Activated CD8-positive, alpha-beta T cell treated with anti-CD3 and anti-CD28 coated beads, Interleukin-2, amount 10 ng/mL, durations not matched to agents 7 days and 5 days (primary cell): ENCODE measurements around the gene EEF2KMT. TPM values are rescaled to one million over a fixed set of nuclear protein-coding genes. Genes with fewer than 3 reads are reported as not detected.
"Not testable (repeated sequence)": the region's sequence is repeated elsewhere in the genome, so short reads cannot be mapped to it uniquely, and the experiment has no call there.

ENCODE experiments used
- ATAC-seq: fragments of 150-1000 bp; cut with Tn5 transposase; one replicate; pipeline ENCODE4 v1.10.0; 2021; ENCODE audit warnings: moderate library complexity
- CTCF ChIA-PET: fragments of 350-600 bp; sonication (Branson Sonifier 250); formaldehyde crosslinking; loops from one replicate; lab custom pipeline; 2021; ENCODE audit warnings: antibody characterized with exemption; lab: Charles Lee
- POLR2A ChIA-PET: fragments of 350-600 bp; sonication (Branson Sonifier 250); formaldehyde crosslinking; loops from one replicate; lab custom pipeline; 2021; ENCODE audit warnings: antibody characterized with exemption; lab: Charles Lee
- DNase-seq: peaks from one replicate; pipeline ENCODE4 v3.0.0-alpha.2; 2020
- H3K27ac Mint-ChIP-seq: one replicate; pipeline ENCODE4 v1.8.0; 2021; ENCODE audit warnings: mild to moderate bottlenecking, mixed read lengths
- H3K27me3 Mint-ChIP-seq: one replicate; pipeline ENCODE4 v1.8.0; 2021; ENCODE audit warnings: low read depth, mixed read lengths
- H3K36me3 Mint-ChIP-seq: one replicate; pipeline ENCODE4 v1.8.0; 2021; ENCODE audit warnings: low read depth, mixed read lengths
- H3K4me1 Mint-ChIP-seq: one replicate; pipeline ENCODE4 v1.8.0; 2021; ENCODE audit warnings: low read depth, mixed read lengths
- H3K4me3 Mint-ChIP-seq: one replicate; pipeline ENCODE4 v1.8.0; 2021; ENCODE audit warnings: mild to moderate bottlenecking, mixed read lengths
- H3K9me3 Mint-ChIP-seq: one replicate; pipeline ENCODE4 v1.8.0; 2022; ENCODE audit warnings: mixed read lengths; ENCODE audit not compliant: insufficient read depth
- total RNA-seq, 2 experiments: library from RNA; stranded (reverse); gene quantifications; one replicate each; pipeline ENCODE4 v1.2.3, GENCODE V29; 2021

EEF2KMT gene
- total RNA-seq, 2 experiments from 2014 or later = 11.2 to 11.5 TPM

- DNase-seq, H3K27ac Mint-ChIP-seq, H3K9me3 Mint-ChIP-seq, H3K4me3 Mint-ChIP-seq, ATAC-seq, H3K27me3 Mint-ChIP-seq: not testable (repeated sequence)
- Mint-ChIP-seq H3K36me3 (peaks cover 24% of the 10 kb centered on the region), H3K4me1 (peaks cover 26% of the 10 kb centered on the region)
- ChIA-PET CTCF (interaction anchor here (1.1 to 3.8 kb wide), 2 partner anchors 11 to 17 kb away, joined by 3 to 18 read pairs; no protein-coding TSS in a partner anchor), POLR2A (interaction anchor here (0.6 kb wide), 1 partner anchor 12 kb away, joined by 3 read pairs; no protein-coding TSS in a partner anchor)
Observed at GRCh38 chr16:5073771-5074170, 23.8 kb downstream of the EEF2KMT start.

GRCh38 chr16:5073279-5073629 is 24.3 kb downstream of the EEF2KMT start:
- Mint-ChIP-seq H3K27me3 (no peaks in the 10 kb centered on the region), H3K9me3 (no peaks in the 10 kb centered on the region), H3K36me3 (peaks cover 21% of the 10 kb centered on the region), H3K27ac (peak overlapping the region; percentile 92), H3K4me3 (peak overlapping the region; percentile 86), H3K4me1 (peaks cover 26% of the 10 kb centered on the region)
- POLR2A ChIA-PET = interaction anchor here (0.6 kb wide), 1 partner anchor 13 kb away, joined by 3 read pairs; no protein-coding TSS in a partner anchor
- DNase-seq (no peak), ATAC-seq (no peak)
- CTCF ChIA-PET = interaction anchor here (1.1 to 3.8 kb wide), 4 partner anchors 12 to 17 kb away, joined by 3 to 18 read pairs (median 4); no protein-coding TSS in a partner anchor

- no peak for DNase-seq
- ChIA-PET POLR2A (interaction anchor here (1.0 to 2.3 kb wide), 3 partner anchors 10 to 40 kb away, joined by 3 to 18 read pairs (median 3); partner anchors contain the start of gene NAGPA), CTCF (interaction anchor here (0.9 to 3.8 kb wide), 7 partner anchors 10 to 25 kb away, joined by 3 to 18 read pairs (median 4); partner anchors contain the start of gene EEF2KMT)
- Mint-ChIP-seq H3K36me3 (peaks cover 15% of the 10 kb centered on the region), H3K4me1 (peaks cover 26% of the 10 kb centered on the region), H3K4me3 (peak overlapping the region; percentile 86), H3K27ac (peak overlapping the region; percentile 92), H3K9me3 (no peaks in the 10 kb centered on the region), H3K27me3 (no peaks in the 10 kb centered on the region)
- ATAC-seq = no peak
Observed at GRCh38 chr16:5072334-5073278, 25.0 kb downstream of the EEF2KMT start.

GRCh38 chr16:5071681-5072333 is 25.8 kb downstream of the EEF2KMT start, which contains the start of gene ALG1:
Gene ALG1, plus strand, starts transcription at chr16:5071843. Its CDS starts 7 bp downstream, at chr16:5071850.
- ATAC-seq (peak; percentile 94), DNase-seq (peak; percentile 92)
- no peaks in the 10 kb centered on the region for H3K9me3 Mint-ChIP-seq
- peaks cover 15% of the 10 kb centered on the region for H3K36me3 Mint-ChIP-seq
- no peaks in the 10 kb centered on the region for H3K27me3 Mint-ChIP-seq
- H3K4me1 Mint-ChIP-seq = peaks cover 26% of the 10 kb centered on the region
- POLR2A ChIA-PET = interaction anchor here (1.0 to 2.3 kb wide), 5 partner anchors 9 to 114 kb away, joined by 3 to 18 read pairs (median 3); partner anchors contain the start of genes NAGPA and SEC14L5
- CTCF ChIA-PET = interaction anchor here (0.9 to 3.8 kb wide), 7 partner anchors 11 to 25 kb away, joined by 3 to 18 read pairs (median 4); partner anchors contain the start of gene EEF2KMT
- H3K27ac Mint-ChIP-seq = peak within 1 kb of the TSS; percentile 92
- H3K4me3 Mint-ChIP-seq = peak within 1 kb of the TSS; percentile 86

- Mint-ChIP-seq H3K4me3 (peak overlapping the region; percentile 86), H3K4me1 (peaks cover 26% of the 10 kb centered on the region), H3K36me3 (peaks cover 12% of the 10 kb centered on the region), H3K9me3 (no peaks in the 10 kb centered on the region), H3K27ac (peak overlapping the region; percentile 92), H3K27me3 (no peaks in the 10 kb centered on the region)
- DNase-seq = no peak
- no peak for ATAC-seq
- ChIA-PET POLR2A (interaction anchor here (1.1 to 2.3 kb wide), 4 partner anchors 8 to 113 kb away, joined by 3 to 18 read pairs (median 4); partner anchors contain the start of genes NAGPA and SEC14L5), CTCF (no interaction called here)
Observed at GRCh38 chr16:5071341-5071680, 26.3 kb downstream of the EEF2KMT start.

- POLR2A ChIA-PET = interaction anchor here (1.1 to 2.3 kb wide), 3 partner anchors 8 to 113 kb away, joined by 3 to 18 read pairs (median 4); partner anchors contain the start of genes NAGPA and SEC14L5
- ATAC-seq = no peak
- Mint-ChIP-seq H3K27me3 (no peaks in the 10 kb centered on the region), H3K4me1 (peaks cover 26% of the 10 kb centered on the region), H3K4me3 (no peak overlapping the region), H3K9me3 (no peaks in the 10 kb centered on the region), H3K27ac (peak overlapping the region; percentile 92), H3K36me3 (peaks cover 8% of the 10 kb centered on the region)
- CTCF ChIA-PET = no interaction called here
- no peak for DNase-seq
Observed at GRCh38 chr16:5070431-5071186, 27.0 kb downstream of the EEF2KMT start.

GRCh38 chr16:5069854-5070253 is 27.7 kb downstream of the EEF2KMT start:
- DNase-seq (no peak), ATAC-seq (no peak)
- Mint-ChIP-seq H3K9me3 (no peaks in the 10 kb centered on the region), H3K27me3 (no peaks in the 10 kb centered on the region), H3K27ac (no peak overlapping the region), H3K4me3 (no peak overlapping the region), H3K36me3 (peaks cover 3% of the 10 kb centered on the region), H3K4me1 (peaks cover 24% of the 10 kb centered on the region)
- ChIA-PET CTCF (no interaction called here), POLR2A (no interaction called here)

GRCh38 chr16:5069048-5069447 is 28.5 kb downstream of the EEF2KMT start:
- no peak for ATAC-seq
- no peak overlapping the region for H3K4me3 Mint-ChIP-seq
- no peaks in the 10 kb centered on the region for H3K27me3 Mint-ChIP-seq
- ChIA-PET POLR2A (no interaction called here), CTCF (no interaction called here)
- H3K9me3 Mint-ChIP-seq = no peaks in the 10 kb centered on the region
- no peak overlapping the region for H3K27ac Mint-ChIP-seq
- DNase-seq = no peak
- no peaks in the 10 kb centered on the region for H3K36me3 Mint-ChIP-seq
- peaks cover 24% of the 10 kb centered on the region for H3K4me1 Mint-ChIP-seq

GRCh38 chr16:5066511-5066910 is 31.1 kb downstream of the EEF2KMT start:
- ChIA-PET POLR2A (no interaction called here), CTCF (interaction anchor here (1.5 kb wide), 1 partner anchor 10 kb away, joined by 8 read pairs; no protein-coding TSS in a partner anchor)
- Mint-ChIP-seq H3K9me3 (no peaks in the 10 kb centered on the region), H3K4me1 (peaks cover 9% of the 10 kb centered on the region), H3K36me3 (no peaks in the 10 kb centered on the region), H3K27ac (no peak overlapping the region), H3K27me3 (no peaks in the 10 kb centered on the region), H3K4me3 (no peak overlapping the region)
- no peak for DNase-seq
- no peak for ATAC-seq

GRCh38 chr16:5065813-5066212 is 31.8 kb downstream of the EEF2KMT start, which contains the start of gene C16orf89:
Gene C16orf89, minus strand, starts transcription at chr16:5065956. Its CDS starts 48 bp downstream, at chr16:5065908.
- ChIA-PET POLR2A (no interaction called here), CTCF (interaction anchor here (1.5 kb wide), 1 partner anchor 9 kb away, joined by 8 read pairs; no protein-coding TSS in a partner anchor)
- DNase-seq (no peak), ATAC-seq (no peak)
- H3K4me1 Mint-ChIP-seq = peaks cover 2% of the 10 kb centered on the region
- no peaks in the 10 kb centered on the region for H3K27me3 Mint-ChIP-seq
- no peak within 1 kb of the TSS for H3K4me3 Mint-ChIP-seq
- no peaks in the 10 kb centered on the region for H3K36me3 Mint-ChIP-seq
- no peak within 1 kb of the TSS for H3K27ac Mint-ChIP-seq
- H3K9me3 Mint-ChIP-seq = no peaks in the 10 kb centered on the region
